ENCODE results near the gene TOMM5.
"Not testable (repeated sequence)": the region's sequence is repeated elsewhere in the genome, so short reads cannot be mapped to it uniquely, and the experiment has no call there.

TOMM5 gene

DNA sequence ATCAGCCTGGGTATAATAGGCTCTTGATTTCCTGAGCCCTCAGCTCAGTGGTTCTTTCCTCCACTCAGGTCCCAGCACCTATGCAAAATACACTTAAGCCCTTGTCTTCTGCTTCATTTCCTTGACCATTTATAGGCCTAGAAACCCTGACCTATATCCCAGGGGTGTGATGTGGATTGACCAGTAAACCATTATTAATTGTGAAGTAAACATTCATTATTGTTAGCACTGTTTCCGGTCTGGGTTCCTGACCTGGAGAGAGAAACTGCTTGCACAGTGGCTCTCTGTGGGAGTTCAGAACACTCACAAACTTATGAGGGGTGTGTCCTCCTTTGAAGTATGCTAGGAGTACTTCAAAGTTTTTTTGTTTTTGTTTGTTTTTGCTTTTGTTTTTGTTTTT, 19.6 kb upstream of the TOMM5 start:
- no peak for DNase-seq (ENCODE audit: low spot score)

GRCh38 chr9:37611014-37611413, 18.6 kb upstream of the TOMM5 start:
- DNase-seq (ENCODE audit: low spot score), result no peak

DNA sequence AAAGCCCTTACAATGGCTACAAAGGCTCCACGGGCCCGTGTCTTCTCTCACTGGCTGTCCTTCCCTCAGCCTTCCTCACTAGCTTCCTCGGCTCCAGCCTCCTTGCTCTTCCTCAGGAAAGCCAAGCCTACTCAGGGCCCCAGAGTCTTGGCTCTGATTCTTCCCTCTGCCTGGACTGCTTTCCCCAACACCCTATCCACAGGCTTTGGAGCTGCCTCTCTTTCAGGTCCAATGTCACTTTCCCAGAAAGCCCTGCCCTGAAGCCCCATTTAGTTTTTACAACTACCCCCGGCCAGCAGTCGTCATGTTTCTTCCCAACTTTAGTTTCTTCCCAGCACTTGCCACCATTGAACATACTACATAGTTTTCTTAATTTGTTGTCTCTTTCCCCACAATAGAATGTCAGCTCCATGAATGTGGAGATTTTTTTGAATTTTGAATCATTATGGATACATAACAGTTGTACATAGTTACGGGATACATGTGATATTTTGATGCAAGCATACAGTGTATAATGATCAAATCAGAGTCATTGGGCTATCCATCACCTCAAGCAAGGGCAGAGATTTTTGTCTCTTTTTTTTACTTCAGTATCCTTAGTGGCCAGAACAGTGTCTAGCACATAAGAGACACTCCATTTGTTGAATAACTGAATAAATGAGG, 17.5 kb upstream of the TOMM5 start:
- DNase-seq (ENCODE audit: low spot score), result no peak

DNA sequence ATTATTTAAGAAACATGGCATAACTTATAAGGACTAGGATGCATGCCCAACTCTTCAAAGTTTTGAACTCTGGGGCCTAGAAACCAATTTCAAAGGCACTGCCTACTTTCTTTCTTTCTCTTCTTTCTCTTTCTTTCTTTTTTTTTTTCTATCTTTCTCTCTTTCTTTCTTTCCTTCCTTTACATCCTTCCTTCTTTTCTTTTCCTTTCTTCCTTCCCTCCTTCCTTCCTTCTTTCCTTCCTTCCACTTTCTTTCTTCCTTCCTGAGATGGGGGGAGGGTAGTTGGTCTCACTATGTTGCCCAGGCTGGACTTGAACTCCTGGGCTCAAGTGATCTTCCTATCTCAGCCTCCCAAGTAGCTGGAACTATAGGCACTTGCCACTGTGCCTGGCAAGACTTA, 15.9 kb upstream of the TOMM5 start:
- DNase-seq (ENCODE audit: low spot score), result no peak

DNA sequence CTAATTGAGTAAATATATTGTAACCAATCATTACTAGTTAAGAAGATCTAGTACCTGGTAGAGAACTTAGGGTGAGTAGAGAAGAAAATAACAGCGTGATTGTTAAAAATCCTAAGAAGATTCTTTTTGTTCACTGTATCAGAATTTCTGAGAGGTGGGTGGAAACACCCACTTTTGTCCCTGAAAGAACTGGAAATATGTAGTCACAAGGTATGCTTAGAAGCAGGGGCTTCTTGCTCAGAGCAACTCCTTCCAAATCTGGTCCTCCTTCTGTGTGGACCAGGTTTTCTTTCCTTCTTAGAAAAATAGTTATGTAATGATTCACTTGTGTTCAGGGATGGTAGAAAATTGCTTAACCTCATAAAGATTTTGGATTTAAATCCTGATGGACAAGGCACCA, 11.9 kb upstream of the TOMM5 start:
- no peak for DNase-seq (ENCODE audit: low spot score)

DNA sequence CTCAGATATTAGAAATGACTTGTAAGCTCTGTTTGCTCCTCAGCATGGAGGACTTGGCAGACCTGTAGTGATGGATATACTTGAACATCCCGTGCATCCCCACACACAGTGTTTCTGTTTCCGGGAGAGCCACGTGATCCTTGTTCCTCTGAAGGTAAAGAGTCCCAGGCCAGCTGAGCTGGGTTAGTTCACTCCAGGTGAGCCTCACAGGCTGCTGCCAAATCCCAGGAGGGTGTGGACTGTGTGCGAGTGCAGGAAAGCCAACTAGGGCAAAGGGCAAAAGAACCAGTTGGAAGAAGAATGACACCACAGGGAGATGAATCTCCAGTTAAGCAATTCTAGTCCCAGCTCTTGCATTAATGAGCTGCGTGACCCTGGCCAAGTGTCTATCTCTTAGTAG, 10.4 kb upstream of the TOMM5 start:
- DNase-seq (ENCODE audit: low spot score), result no peak

- DNase-seq (ENCODE audit: low spot score), result not testable (repeated sequence)
Measured at GRCh38 chr9:37602061-37602460, 9.7 kb upstream of the TOMM5 start.

GRCh38 chr9:37596504-37596903, 4.1 kb upstream of the TOMM5 start:
- no peak for DNase-seq (ENCODE audit: low spot score)

DNA sequence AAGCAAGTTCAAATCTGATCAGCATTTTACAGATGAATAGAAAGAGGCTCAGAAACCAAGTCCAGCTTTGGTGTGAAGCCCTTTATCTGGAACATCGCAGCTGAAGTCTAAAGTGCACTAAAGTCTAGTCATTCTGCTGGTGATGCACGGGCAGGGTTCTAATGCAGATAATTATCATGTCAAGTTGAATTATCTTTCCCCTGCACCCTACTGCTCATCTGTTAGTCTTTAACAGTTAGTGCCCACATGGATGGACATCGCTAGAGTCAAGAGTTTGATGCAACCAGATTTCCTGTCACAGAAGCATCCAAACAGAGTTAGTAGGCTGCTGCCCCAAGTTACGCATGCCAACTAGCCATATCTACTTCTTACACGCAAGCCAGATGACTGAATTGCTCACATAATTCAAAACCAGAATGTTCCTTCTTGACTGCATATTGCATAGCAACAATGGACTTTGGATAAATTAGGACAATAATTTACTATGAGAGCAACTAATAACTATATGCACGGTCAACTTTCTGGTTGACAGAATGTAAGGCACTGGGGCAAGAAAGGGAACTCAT, 1.6 kb upstream of the TOMM5 start:
- no peak for DNase-seq (ENCODE audit: low spot score)

DNA sequence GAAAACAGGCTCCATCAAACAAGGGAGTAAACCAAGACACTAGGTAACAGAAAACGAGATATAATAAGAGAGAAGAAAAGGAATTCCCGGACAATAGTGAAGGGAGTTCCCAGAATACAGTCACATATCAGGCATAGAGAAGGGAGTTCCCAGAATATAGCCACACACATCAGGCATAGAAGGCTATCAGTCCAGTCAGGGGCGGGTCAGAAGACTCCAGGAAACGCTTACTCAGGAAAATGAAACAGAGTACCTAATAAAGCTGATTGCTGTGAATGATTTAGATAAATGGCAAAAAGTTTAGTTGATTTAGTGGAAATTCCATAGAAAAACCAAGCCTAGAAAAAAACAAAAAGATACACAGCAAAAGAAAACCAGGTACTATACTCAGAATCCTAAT, 4.9 kb downstream of the TOMM5 start:
- no peak for DNase-seq (ENCODE audit: low spot score)

DNA sequence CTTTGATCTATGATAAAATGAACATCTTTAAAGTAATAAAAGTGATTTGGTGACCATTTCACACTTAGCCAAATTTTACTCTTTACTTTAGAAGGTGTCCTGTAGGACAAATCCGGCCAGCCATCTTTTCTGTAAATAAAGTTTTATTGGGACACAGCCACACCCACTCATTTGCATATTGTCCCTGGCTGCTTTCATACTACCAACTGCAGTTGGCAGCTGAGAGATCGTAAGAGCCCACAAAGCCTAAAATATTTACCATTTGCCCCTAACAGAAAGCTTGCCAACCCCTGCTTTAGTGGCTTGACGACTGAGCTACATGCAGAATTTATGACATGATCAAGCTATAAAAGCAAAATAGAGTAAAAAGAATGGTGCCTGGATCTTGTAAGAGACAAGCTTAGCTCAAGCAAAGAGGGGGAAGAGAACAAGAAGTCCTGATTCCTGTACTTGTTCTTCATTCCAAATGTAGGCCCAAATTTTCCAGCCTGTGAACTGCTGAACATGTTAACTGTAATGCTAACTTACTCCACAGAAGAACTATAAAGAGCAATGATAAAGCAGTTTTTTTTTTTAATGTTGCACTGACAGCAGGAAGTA, 8.8 kb downstream of the TOMM5 start:
- no peak for DNase-seq (ENCODE audit: low spot score)

GRCh38 chr9:37582548-37583157, 9.7 kb downstream of the TOMM5 start:
- peak; percentile 63 for DNase-seq (ENCODE audit: low spot score)

GRCh38 chr9:37575921-37576721, 16.3 kb downstream of the TOMM5 start, which contains the start of gene FBXO10:
Gene FBXO10, minus strand, starts transcription at chr9:37576380. Its CDS starts 34,612 bp downstream, at chr9:37541768.
- DNase-seq (ENCODE audit: low spot score), result peak; percentile 50

DNA sequence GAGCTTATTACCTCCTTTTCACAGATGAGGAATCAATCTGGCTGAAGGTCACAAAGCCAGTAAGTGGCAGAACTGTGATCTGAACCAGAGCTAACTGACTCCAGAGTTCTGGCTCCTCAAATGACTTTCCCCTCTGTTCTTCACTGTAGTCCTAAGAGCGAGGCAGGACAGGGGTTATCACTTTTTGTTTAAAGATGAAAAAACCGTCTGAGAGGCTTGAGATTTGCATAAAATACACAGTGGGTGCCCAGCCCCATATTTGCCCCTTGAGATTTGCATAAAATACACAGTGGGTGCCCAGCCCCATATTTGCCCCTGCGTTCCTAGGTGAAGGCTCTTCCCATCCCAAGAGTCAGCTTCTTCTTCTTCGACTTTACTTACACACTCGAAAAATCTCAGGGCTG, 16.9 kb downstream of the TOMM5 start:
- peak; percentile 4 for DNase-seq (ENCODE audit: low spot score)

DNA sequence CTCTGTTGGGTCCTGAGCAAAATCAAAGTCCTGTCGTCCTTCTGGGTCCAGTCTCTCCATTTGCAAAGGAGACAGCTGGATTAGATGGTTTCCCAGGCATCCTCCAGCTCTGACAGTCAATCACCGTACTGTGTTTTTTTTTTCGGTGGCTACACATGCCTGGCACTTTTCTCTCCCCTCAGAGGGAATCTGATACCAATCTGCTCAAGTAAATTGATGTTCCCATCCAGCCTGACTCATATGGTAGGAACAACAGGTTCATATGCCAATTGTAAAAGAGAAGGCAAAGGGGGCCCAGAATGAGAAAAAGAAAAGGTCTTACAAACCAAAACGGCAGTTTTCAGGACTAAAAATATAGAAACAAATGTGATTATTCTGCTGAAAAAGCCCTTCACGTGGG, 17.4 kb downstream of the TOMM5 start:
- no peak for DNase-seq (ENCODE audit: low spot score)

DNA sequence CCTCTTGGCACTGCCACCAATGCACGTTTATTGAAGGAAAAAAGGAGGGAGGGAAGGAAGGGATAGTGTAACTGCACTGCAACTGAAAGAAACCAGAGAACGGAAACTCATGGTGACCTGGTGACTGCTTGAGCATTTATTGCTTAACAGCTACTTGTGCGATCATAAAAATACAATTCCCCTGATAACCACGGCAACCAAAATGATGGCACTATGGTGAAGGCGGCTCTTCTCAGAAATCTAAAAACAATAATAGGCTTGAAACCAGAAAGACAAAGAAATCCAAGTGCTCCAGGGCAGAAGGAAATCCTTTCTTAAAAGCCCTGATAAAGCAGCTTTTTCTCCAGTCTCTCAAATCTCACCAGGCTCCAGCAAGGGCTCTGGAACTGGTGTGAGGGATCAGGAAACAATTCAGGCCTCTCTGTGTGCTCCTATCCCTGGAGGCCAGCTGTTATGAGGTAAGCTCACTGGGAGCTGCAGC, 18.1 kb downstream of the TOMM5 start:
- DNase-seq (ENCODE audit: low spot score), result no peak

DNA sequence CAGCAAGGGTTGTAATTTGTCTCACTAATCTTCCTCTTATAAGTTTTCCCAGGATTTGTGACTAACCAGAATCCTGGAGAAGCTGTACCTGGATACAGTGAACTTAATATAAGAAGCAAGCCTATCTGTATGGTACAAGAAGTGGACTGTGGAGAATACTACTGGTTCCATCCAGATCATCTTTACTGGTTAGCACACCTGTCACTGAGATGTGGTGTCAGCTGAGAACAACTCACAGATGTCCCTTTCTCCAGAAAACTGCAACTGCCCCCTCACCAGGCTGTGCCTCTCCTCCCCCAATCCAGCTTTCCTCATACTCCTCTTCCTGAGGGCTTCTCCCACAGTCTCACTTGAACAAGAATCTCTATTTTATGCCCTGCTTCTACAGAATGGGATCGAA, 21.1 kb downstream of the TOMM5 start:
- DNase-seq (ENCODE audit: low spot score), result no peak

GRCh38 chr9:37566716-37567115, 25.7 kb downstream of the TOMM5 start:
- DNase-seq (ENCODE audit: low spot score), result no peak

DNA sequence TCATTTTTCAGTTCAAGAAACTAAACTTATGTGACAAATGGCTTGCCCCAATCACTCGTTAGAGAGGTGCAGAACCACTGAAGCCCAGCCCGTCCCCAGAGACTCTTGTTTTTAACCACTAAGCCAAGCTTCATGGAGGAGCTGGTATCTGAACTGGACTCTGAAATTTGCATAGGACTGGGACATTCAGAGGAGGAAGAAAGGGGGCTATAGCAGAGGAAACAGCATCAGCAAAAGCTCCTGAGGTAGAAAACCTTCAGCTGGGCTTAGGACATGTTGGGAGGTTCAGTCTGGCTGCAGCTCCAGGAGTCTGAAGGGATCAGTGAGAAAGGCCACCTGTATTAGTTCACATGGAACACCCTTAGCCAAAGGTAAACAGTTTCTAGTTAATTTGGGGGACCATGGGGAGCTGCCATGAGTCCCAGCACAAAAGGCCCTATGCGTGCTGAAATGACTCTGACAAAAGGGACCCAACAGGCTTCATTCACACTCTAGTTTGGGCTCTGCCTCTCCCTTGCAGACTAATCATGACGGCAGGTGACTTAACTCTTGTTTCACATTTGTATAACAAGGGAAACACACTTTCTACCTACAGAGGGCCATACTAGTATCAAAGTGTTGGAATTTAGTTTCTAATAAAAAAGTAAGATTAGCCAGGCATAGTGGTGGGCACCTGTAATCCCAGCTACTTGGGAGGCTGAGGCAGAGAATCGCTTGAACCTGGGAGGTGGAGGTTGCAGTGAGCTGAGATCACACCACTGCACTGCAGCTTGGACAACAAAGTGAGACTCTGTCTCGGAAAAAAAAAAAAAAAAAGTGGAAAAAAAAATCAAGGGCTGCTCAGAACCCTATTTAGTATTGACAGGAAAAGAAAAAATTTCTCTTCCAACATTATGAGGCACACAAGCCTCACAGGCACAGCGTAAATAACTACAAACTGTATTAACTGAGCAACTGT, 26.5 kb downstream of the TOMM5 start:
- no peak for DNase-seq (ENCODE audit: low spot score)

GRCh38 chr9:37564916-37565315, 27.5 kb downstream of the TOMM5 start:
- no peak for DNase-seq (ENCODE audit: low spot score)
